NB4 (cell line): Measurements from ENCODE around the gene NUAK1.

Experiments
- DNase-seq: peaks from one replicate; pipeline ENCODE4 v3.0.0; 2010; ENCODE audit warnings: low read depth
- H3K4me3 ChIP-seq: one replicate; pipeline ENCODE4 v1.5.1; 2011; ENCODE audit warnings: mild to moderate bottlenecking, low read depth, low read length, moderate library complexity
- CTCF ChIP-seq: IDR thresholded peaks from one replicate; pipeline ENCODE4 v1.5.1; 2012; ENCODE audit warnings: low read depth, low read length
- MYC ChIP-seq: IDR thresholded peaks from 2 replicates; pipeline ENCODE4 v1.6.1; 2011; ENCODE audit warnings: low read depth, low read length
- POLR2A ChIP-seq: IDR thresholded peaks from 2 replicates; pipeline ENCODE4 v1.6.1; 2011; ENCODE audit warnings: mild to moderate bottlenecking; ENCODE audit not compliant: insufficient read length; ENCODE audit errors: extremely low read depth
- TF ChIP-seq, protein P1 (sequence below): IDR thresholded peaks from 2 replicates; pipeline ENCODE4 v1.6.1; 2011; ENCODE audit warnings: low read depth, low read length

The NUAK1 gene

GRCh38 chr12:106138633-106139421, at the start of gene NUAK1:
Gene NUAK1, minus strand, starts transcription at chr12:106138954. Its CDS starts 301 bp downstream, at chr12:106138653.
- peak within 1 kb of the TSS; percentile 4 for H3K4me3 ChIP-seq
- TF ChIP-seq CTCF (no peak), POLR2A (no peak)
- DNase-seq = peak; percentile 51

- DNase-seq = no peak
- H3K4me3 ChIP-seq = no peak overlapping the region
- no peak for TF ChIP-seq MYC
- TF ChIP-seq CTCF = no peak
- TF ChIP-seq POLR2A = no peak
- TF ChIP-seq, protein P1, sequence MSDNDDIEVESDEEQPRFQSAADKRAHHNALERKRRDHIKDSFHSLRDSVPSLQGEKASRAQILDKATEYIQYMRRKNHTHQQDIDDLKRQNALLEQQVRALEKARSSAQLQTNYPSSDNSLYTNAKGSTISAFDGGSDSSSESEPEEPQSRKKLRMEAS = no peak
These were observed 49.5 kb upstream of the NUAK1 start for GRCh38 chr12:106188256-106188655.

DNA sequence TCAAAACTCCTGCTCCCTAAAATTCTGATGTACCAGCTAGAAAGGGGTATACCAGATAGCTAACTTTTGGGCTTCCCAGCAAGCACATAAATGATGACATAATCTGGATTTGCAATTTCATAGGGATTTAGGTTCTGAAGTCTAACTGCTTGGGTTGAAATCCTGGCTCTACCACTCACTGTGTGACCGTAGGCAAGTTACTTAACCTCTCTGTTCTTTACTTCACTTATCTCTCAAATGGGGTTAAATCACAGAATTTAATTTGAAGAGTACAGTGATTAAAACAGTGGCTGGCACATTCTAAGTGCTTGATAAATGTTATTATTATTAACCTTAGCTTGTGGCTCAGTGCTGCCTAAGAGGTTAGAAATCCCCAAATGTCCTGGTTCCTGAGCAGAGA, 49.1 kb upstream of the NUAK1 start:
- H3K4me3 ChIP-seq = no peak overlapping the region
- no peak for DNase-seq
- no peak for TF ChIP-seq POLR2A
- TF ChIP-seq, protein P1 = no peak
- no peak for TF ChIP-seq MYC
- TF ChIP-seq CTCF = no peak

GRCh38 chr12:106187155-106187789, 48.5 kb upstream of the NUAK1 start:
- DNase-seq = no peak
- H3K4me3 ChIP-seq = no peak overlapping the region
- TF ChIP-seq, protein P1 = no peak
- TF ChIP-seq POLR2A = no peak
- TF ChIP-seq CTCF = no peak
- no peak for TF ChIP-seq MYC

DNA sequence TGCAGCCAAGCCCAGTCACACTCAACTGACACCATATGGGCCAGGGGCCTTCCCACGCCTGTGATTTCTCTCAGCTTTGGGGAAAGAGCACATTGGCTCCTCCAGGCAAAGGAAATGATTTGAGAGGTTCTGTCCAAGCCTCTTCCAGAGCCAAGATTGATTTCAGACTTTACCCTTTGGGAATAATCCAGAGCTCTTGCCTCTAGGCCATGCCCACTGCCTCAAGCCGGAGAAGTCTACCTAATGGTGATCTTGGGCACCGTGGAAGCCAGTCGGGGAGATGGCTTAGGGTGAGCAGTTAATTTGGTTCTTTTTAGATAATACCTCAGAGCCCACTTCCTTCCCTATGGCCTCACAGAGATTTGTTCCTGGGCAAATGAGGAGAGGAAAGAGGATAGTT, 45.0 kb upstream of the NUAK1 start:
- TF ChIP-seq MYC = no peak
- no peak for TF ChIP-seq POLR2A
- TF ChIP-seq, protein P1 = no peak
- no peak for TF ChIP-seq CTCF
- no peak for DNase-seq

More for the DNA sequence above, 45.0 kb upstream of the NUAK1 start:
- H3K4me3 ChIP-seq = no peak overlapping the region
